IMR-90 (cell line): ENCODE measurements around the gene MUC5B. TPM values are rescaled to one million over a fixed set of nuclear protein-coding genes. Genes with fewer than 3 reads are reported as not detected.

Source experiments
- ATAC-seq: fragments of 200-7000 bp; cut with Tn5 transposase; 2 replicates; pipeline ENCODE4 v1.9.1; 2020; ENCODE audit warnings: low read depth, mild to moderate bottlenecking, moderate library complexity
- BruUV-seq: library from RNA; stranded (reverse); fragments of 400-500 nt; replicated peaks from 2 replicates; lab custom pipeline; 2021; lab: Mats Ljungman, UMichigan
- CTCF ChIA-PET: fragments of 300-600 bp; formaldehyde crosslinking; extraction: SDS; loops from one replicate; lab custom pipeline; 2021; ENCODE audit warnings: antibody characterized with exemption; lab: Yijun Ruan, JAX
- POLR2A ChIA-PET: fragments of 300-600 bp; sonication (Branson Sonifier 250); formaldehyde crosslinking; loops from one replicate; lab custom pipeline; 2022; ENCODE audit warnings: antibody characterized with exemption; ENCODE audit not compliant: unreplicated experiment; lab: Charles Lee
- DNase-seq: peaks from one replicate; pipeline ENCODE4 v3.0.0; 2013
- H2AFZ ChIP-seq: replicated peaks from 2 replicates; pipeline ENCODE3; 2013; ENCODE audit warnings: low read length, mild to moderate bottlenecking; ENCODE audit not compliant: poor library complexity
- H2AK5ac ChIP-seq: 2 replicates; pipeline ENCODE4 v1.6.1; 2013; ENCODE audit warnings: low read depth, low read length, inconsistent platforms
- H2AK9ac ChIP-seq: replicated peaks from 2 replicates; pipeline ENCODE3; 2013; ENCODE audit warnings: mild to moderate bottlenecking, low read depth, low read length, moderate library complexity; ENCODE audit not compliant: poor library complexity
- H2BK120ac ChIP-seq: 2 replicates; pipeline ENCODE4 v1.6.1; 2013; ENCODE audit warnings: low read depth, low read length, inconsistent platforms
- H2BK15ac ChIP-seq: 3 replicates; pipeline ENCODE4 v1.6.1; 2013; ENCODE audit warnings: low read depth, low read length, inconsistent platforms
- H2BK20ac ChIP-seq: 2 replicates; pipeline ENCODE4 v1.6.1; 2013; ENCODE audit warnings: low read depth, mild to moderate bottlenecking, inconsistent platforms, low read length, moderate library complexity
- H2BK5ac ChIP-seq: 2 replicates; pipeline ENCODE4 v1.6.1; 2013; ENCODE audit warnings: mild to moderate bottlenecking, low read depth, low read length, inconsistent platforms; ENCODE audit not compliant: poor library complexity, severe bottlenecking
- H3K14ac ChIP-seq: replicated peaks from 2 replicates; pipeline ENCODE4 v1.6.1; 2013; ENCODE audit warnings: low read depth, low read length, inconsistent platforms
- H3K18ac ChIP-seq: 2 replicates; pipeline ENCODE4 v1.6.1; 2013; ENCODE audit warnings: low read depth, low read length, control low read depth
- H3K23ac ChIP-seq: 2 replicates; pipeline ENCODE4 v1.6.1; 2013; ENCODE audit warnings: low read depth, low read length, inconsistent platforms
- H3K27ac ChIP-seq: 2 replicates; pipeline ENCODE4 v1.5.1; 2013; ENCODE audit warnings: mild to moderate bottlenecking, control low read depth, low read length; ENCODE audit not compliant: insufficient read depth
- H3K27me3 ChIP-seq: 2 replicates; pipeline ENCODE4 v1.6.1; 2013; ENCODE audit warnings: low read length; ENCODE audit not compliant: control insufficient read depth, insufficient read depth
- H3K36me3 ChIP-seq: 2 replicates; pipeline ENCODE4 v1.6.1; 2013; ENCODE audit warnings: low read length, mixed read lengths; ENCODE audit not compliant: control insufficient read depth, insufficient read depth
- H3K4ac ChIP-seq: 2 replicates; pipeline ENCODE4 v1.6.1; 2013; ENCODE audit warnings: low read depth, low read length, inconsistent platforms
- H3K4me1 ChIP-seq: 2 replicates; pipeline ENCODE4 v1.6.1; 2013; ENCODE audit warnings: low read length, mixed read lengths; ENCODE audit not compliant: control insufficient read depth, insufficient read depth
- H3K4me2 ChIP-seq: 2 replicates; pipeline ENCODE4 v1.6.1; 2013; ENCODE audit warnings: low read depth, mild to moderate bottlenecking, control low read depth, low read length, moderate library complexity
- H3K4me3 ChIP-seq: 2 replicates; pipeline ENCODE4 v1.5.1; 2013; ENCODE audit warnings: low read depth, mild to moderate bottlenecking, control low read depth, low read length, moderate library complexity; ENCODE audit not compliant: insufficient read depth
- H3K56ac ChIP-seq: 2 replicates; pipeline ENCODE4 v1.6.1; 2013; ENCODE audit warnings: low read length, inconsistent platforms; ENCODE audit not compliant: insufficient read depth; ENCODE audit errors: extremely low read depth
- H3K79me1 ChIP-seq, 2 experiments: 2 replicates each; pipeline ENCODE4 v1.6.1; 2013; ENCODE audit warnings: low read length in 2 of 2, inconsistent platforms in 1 of 2, low read depth in 1 of 2
- H3K9ac ChIP-seq: 2 replicates; pipeline ENCODE4 v1.6.1; 2013; ENCODE audit warnings: low read depth, low read length, control low read depth
- H3K9me1 ChIP-seq: 2 replicates; pipeline ENCODE4 v1.6.1; 2013; ENCODE audit warnings: low read length, inconsistent platforms; ENCODE audit not compliant: insufficient read depth
- H3K9me3 ChIP-seq: 2 replicates; pipeline ENCODE4 v1.6.1; 2013; ENCODE audit warnings: low read length; ENCODE audit not compliant: control insufficient read depth, insufficient read depth
- H4K20me1 ChIP-seq: 2 replicates; pipeline ENCODE4 v1.6.1; 2013; ENCODE audit warnings: low read length, inconsistent platforms; ENCODE audit not compliant: insufficient read depth
- H4K5ac ChIP-seq: 2 replicates; pipeline ENCODE4 v1.6.1; 2013; ENCODE audit warnings: mild to moderate bottlenecking, low read depth, low read length, control low read depth
- H4K8ac ChIP-seq, 2 experiments: 2 replicates each; pipeline ENCODE4 v1.6.1; 2013; ENCODE audit warnings: low read depth in 2 of 2, low read length in 2 of 2, control low read depth in 1 of 2, inconsistent platforms in 1 of 2
- H4K91ac ChIP-seq: 2 replicates; pipeline ENCODE4 v1.6.1; 2013; ENCODE audit warnings: low read depth, low read length, inconsistent platforms; ENCODE audit not compliant: insufficient read depth
- CTCF ChIP-seq: conservative IDR thresholded peaks from 2 replicates; pipeline ENCODE4 v1.5.1; 2012; ENCODE audit warnings: mild to moderate bottlenecking, low read depth, low read length, improper control_type of control experiment
- ELK1 ChIP-seq: fragments of 150-350 bp; IDR thresholded peaks from 2 replicates; pipeline ENCODE4 v1.6.1; 2016; ENCODE audit warnings: low read depth, mild to moderate bottlenecking, low read length, moderate library complexity, borderline replicate concordance
- MAZ ChIP-seq: IDR thresholded peaks from 2 replicates; pipeline ENCODE4 v1.6.1; 2012; ENCODE audit warnings: low read depth, mild to moderate bottlenecking, low read length, improper control_type of control experiment, moderate library complexity, borderline replicate concordance
- MXI1 ChIP-seq: IDR thresholded peaks from 2 replicates; pipeline ENCODE4 v1.6.1; 2012; ENCODE audit warnings: low read depth, mild to moderate bottlenecking, low read length, moderate library complexity, borderline replicate concordance
- POLR2A ChIP-seq: IDR thresholded peaks from 2 replicates; pipeline ENCODE4 v1.6.1; 2012; ENCODE audit warnings: mild to moderate bottlenecking, low read depth, low read length
- RAD21 ChIP-seq: IDR thresholded peaks from 2 replicates; pipeline ENCODE4 v1.6.1; 2012; ENCODE audit warnings: low read length, improper control_type of control experiment
- SMC3 ChIP-seq: fragments of 150-350 bp; IDR thresholded peaks from 2 replicates; pipeline ENCODE4 v1.6.1; 2016; ENCODE audit warnings: low read depth, mild to moderate bottlenecking, antibody characterized with exemption, low read length, moderate library complexity
- USF2 ChIP-seq: fragments of 150-350 bp; IDR thresholded peaks from 2 replicates; pipeline ENCODE4 v1.6.1; 2017; ENCODE audit warnings: mild to moderate bottlenecking, antibody characterized with exemption, low read length, low read depth
- WGBS, 2 experiments: methylation state at CpG; one replicate each; pipeline versions ENCODE4 v1.1.5 to v1.1.7; 2013; ENCODE audit warnings: missing lambda C conversion rate in 2 of 2; ENCODE audit not compliant: insufficient read length in 1 of 2; ENCODE audit errors: extremely low coverage in 2 of 2; 5-methylcytosine and 5-hydroxymethylcytosine counted together
- dilution Hi-C: fragments of 300-500 bp; cut with HindIII; formaldehyde crosslinking; loops from one replicate; pipeline ENCODE4 v1.14.3; 2018; ENCODE audit warnings: low sequenced_read_pairs; ENCODE audit not compliant: unreplicated experiment
- in situ Hi-C: fragments of 300-500 bp; cut with MboI; formaldehyde crosslinking; loops from 3 replicates; pipeline ENCODE4 v1.14.3; 2019; ENCODE audit warnings: low sequenced_read_pairs, inconsistent platforms, mixed read lengths
- intact Hi-C: fragments of 100-400 bp; cut with micrococcal nuclease; formaldehyde crosslinking; loops from 2 replicates; pipeline ENCODE4 v1.10.0; 2022
- polyA plus RNA-seq, 3 experiments: library from polyadenylated mRNA; depleted of rRNA; stranded (reverse); fragments of >200 nt; gene quantifications; 2 replicates each; pipeline ENCODE4 v1.2.3, GENCODE V29; 2012; ENCODE audit warnings: low replicate concordance in 1 of 3
- total RNA-seq: library from RNA; depleted of rRNA; stranded (reverse); fragments of >200 nt; gene quantifications from 2 replicates; pipeline ENCODE4 v1.2.3, GENCODE V29; 2012

MUC5B gene
- total and polyA plus RNA-seq, 2 of the 4 experiments (the other 2 are of a cell fraction) = not detected

- Histone ChIP-seq H4K5ac (peak within 1 kb of the TSS; percentile 98), H3K9me3 (peaks cover 7% of the 10 kb centered on the region), H3K4me1 (peaks cover 4% of the 10 kb centered on the region; the same call in 1 of the 2 replicates), H2BK15ac (no peak within 1 kb of the TSS), H3K9me1 (peaks cover 4% of the 10 kb centered on the region; the same call in 1 of the 2 replicates), H3K27me3 (no peaks in the 10 kb centered on the region), H3K36me3 (peaks cover 3% of the 10 kb centered on the region; the same call in 1 of the 2 replicates), H2AK5ac (peak within 1 kb of the TSS; percentile 83), H3K9ac (peak within 1 kb of the TSS; percentile 92), H4K8ac (peak within 1 kb of the TSS; percentile 84 to 97), H3K4me3 (peak within 1 kb of the TSS; percentile 86), H3K18ac (peak within 1 kb of the TSS; percentile 89), H4K20me1 (peaks cover 42% of the 10 kb centered on the region), H3K56ac (peak within 1 kb of the TSS; percentile 73; the same call in 1 of the 2 replicates), H2AK9ac (peak within 1 kb of the TSS; percentile 92), H2BK20ac (no peak within 1 kb of the TSS; the same call in 1 of the 2 replicates), H3K27ac (peak within 1 kb of the TSS; percentile 96), H3K14ac (peak within 1 kb of the TSS; percentile 98), H2AFZ (peak within 1 kb of the TSS; percentile 98), H3K23ac (peak within 1 kb of the TSS; percentile 94), H2BK5ac (peak within 1 kb of the TSS; percentile 90), H3K79me1 (peaks cover 17 to 48% of the 10 kb centered on the region in 2 experiments; a peak in 3 of 4 replicates), H4K91ac (peak within 1 kb of the TSS; percentile 89), H3K4ac (peak within 1 kb of the TSS; percentile 96), H2BK120ac (peak within 1 kb of the TSS; percentile 72; the same call in 1 of the 2 replicates), H3K4me2 (peak within 1 kb of the TSS; percentile 94)
- ChIA-PET POLR2A (no interaction called here), CTCF (interaction anchor here (1.0 kb wide), 1 partner anchor 10 kb away, joined by 3 read pairs; no protein-coding TSS in a partner anchor)
- TF ChIP-seq SMC3 = no peak
- peak; percentile 70; the same call in 1 of the 2 replicates for TF ChIP-seq POLR2A
- TF ChIP-seq ELK1 = no peak
- TF ChIP-seq CTCF = peak; percentile 33
- TF ChIP-seq MAZ = no peak
- peak; percentile 80 for TF ChIP-seq USF2
- TF ChIP-seq MXI1 = peak; percentile 6; the same call in 1 of the 2 replicates
- TF ChIP-seq RAD21 = peak; percentile 17; the same call in 1 of the 2 replicates
- dilution Hi-C loops = no loop called here
- intact Hi-C loops = no loop called here
- DNase-seq (peak; percentile 87), ATAC-seq (peak; percentile 94)
- 6% methylated on average over 55 of the region's 97 CpGs; no CpG with 5 or more reads in 1 of the 2 experiments for WGBS, 2 experiments
- in situ Hi-C loops = no loop called here
- BruUV-seq = no TSS peak
Measured at GRCh38 chr11:1309498-1310317, 86.8 kb downstream of the MUC5B start, which contains the start of gene TOLLIP. TOLLIP (minus strand) TSS chr11:1309632; CDS start chr11:1309498, 134 bp downstream.
